Peyer's patch (tissue), 4 donors: ENCODE measurements around the gene OXLD1. TPM values are rescaled to one million over a fixed set of nuclear protein-coding genes. Genes with fewer than 3 reads are reported as not detected.

Experiments used
- DNase-seq, 3 donors: peaks; one replicate each; pipeline ENCODE4 v3.0.0-alpha.2; 2017 to 2019
- H3K27ac ChIP-seq, 4 donors: fragments of 200-600 bp; sonication (generic); one replicate each; pipeline ENCODE4 v1.5.1; 2016 to 2019
- H3K27me3 ChIP-seq, 2 donors: fragments of 200-600 bp; sonication (generic); one replicate each; pipeline ENCODE4 v1.5.1; 2019
- H3K36me3 ChIP-seq, 3 donors: fragments of 200-600 bp; sonication (generic); one replicate each; pipeline ENCODE4 v1.5.1; 2016 to 2019
- H3K4me1 ChIP-seq, 4 donors: fragments of 200-600 bp; sonication (generic); one replicate each; pipeline ENCODE4 v1.5.1; 2016 to 2019
- H3K4me3 ChIP-seq, 4 donors: fragments of 200-600 bp; sonication (generic); 1 replicate in 3 of 4; 2 replicates in 1 of 4; pipeline ENCODE4 v1.5.1; 2016 to 2019; ENCODE audit warnings: mild to moderate bottlenecking in 1 of 4
- H3K9me3 ChIP-seq, 4 donors: fragments of 200-600 bp; sonication (generic); one replicate each; pipeline ENCODE4 v1.5.1; 2016 to 2019; ENCODE audit warnings: mild to moderate bottlenecking in 1 of 4
- POLR2A ChIP-seq, 2 donors: fragments of 450-650 bp; IDR thresholded peaks; one replicate each; pipeline ENCODE4 v1.5.1; 2017; ENCODE audit warnings: antibody characterized with exemption in 2 of 2, mild to moderate bottlenecking in 2 of 2, moderate library complexity in 2 of 2
- total RNA-seq, 4 donors: library from RNA; depleted of rRNA; stranded (reverse); fragments of >200 nt; gene quantifications; one replicate each; pipeline ENCODE4 v1.1.0, GENCODE V29; 2016
- TF ChIP-seq, protein P1 (sequence below), 6 experiments: fragments of 450-650 bp in 4 of 6; fragments of 200-600 bp in 2 of 6; sonication (generic) in 1 of 6; IDR thresholded peaks; one replicate each; pipeline ENCODE4 v1.5.1; 2017 to 2019; ENCODE audit warnings: antibody characterized with exemption in 6 of 6, mild to moderate bottlenecking in 3 of 6, moderate library complexity in 1 of 6

The OXLD1 gene
- total RNA-seq, 4 donors from 2014 or later, result 1.7 to 55.4 (median 41.9) TPM

DNA sequence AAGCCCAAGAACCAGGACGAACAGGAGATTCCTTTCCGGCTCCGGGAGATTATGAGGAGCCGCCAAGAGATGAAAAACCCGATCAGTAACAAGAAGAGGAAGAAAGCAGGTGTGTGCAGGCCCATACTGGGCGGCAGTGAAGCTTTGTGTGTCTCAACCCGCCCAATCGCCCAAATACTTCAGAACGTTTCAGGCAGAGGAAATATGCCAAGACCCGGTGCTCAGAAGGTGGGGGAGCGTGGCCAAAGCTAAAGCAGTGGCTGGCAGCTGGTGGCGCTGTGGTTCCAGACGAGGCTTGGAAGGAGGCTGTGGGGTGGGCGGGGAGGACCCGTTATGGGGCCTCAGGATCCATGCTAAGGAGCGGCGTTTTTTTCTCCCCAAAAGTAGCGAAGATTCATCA is 1.3 kb upstream of the OXLD1 start:
- Histone ChIP-seq H3K27me3 (no peaks in the 10 kb centered on the region), H3K4me1 (peaks cover 0 to 22% (median 10%) of the 10 kb centered on the region in 4 donors), H3K36me3 (peaks cover 0 to 43% (median 0%) of the 10 kb centered on the region in 3 donors), H3K9me3 (no peaks in the 10 kb centered on the region), H3K4me3 (peak overlapping the region in 1 of 4 donors; percentile 89), H3K27ac (no peak overlapping the region)
- TF ChIP-seq, protein P1, sequence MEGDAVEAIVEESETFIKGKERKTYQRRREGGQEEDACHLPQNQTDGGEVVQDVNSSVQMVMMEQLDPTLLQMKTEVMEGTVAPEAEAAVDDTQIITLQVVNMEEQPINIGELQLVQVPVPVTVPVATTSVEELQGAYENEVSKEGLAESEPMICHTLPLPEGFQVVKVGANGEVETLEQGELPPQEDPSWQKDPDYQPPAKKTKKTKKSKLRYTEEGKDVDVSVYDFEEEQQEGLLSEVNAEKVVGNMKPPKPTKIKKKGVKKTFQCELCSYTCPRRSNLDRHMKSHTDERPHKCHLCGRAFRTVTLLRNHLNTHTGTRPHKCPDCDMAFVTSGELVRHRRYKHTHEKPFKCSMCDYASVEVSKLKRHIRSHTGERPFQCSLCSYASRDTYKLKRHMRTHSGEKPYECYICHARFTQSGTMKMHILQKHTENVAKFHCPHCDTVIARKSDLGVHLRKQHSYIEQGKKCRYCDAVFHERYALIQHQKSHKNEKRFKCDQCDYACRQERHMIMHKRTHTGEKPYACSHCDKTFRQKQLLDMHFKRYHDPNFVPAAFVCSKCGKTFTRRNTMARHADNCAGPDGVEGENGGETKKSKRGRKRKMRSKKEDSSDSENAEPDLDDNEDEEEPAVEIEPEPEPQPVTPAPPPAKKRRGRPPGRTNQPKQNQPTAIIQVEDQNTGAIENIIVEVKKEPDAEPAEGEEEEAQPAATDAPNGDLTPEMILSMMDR (IDR thresholded peaks at IDR 0.05), result no peak
- no peak for TF ChIP-seq POLR2A (IDR thresholded peaks at IDR 0.05)
- no peak for DNase-seq

- peaks cover 0 to 26% (median 0%) of the 10 kb centered on the region in 3 donors for H3K36me3 ChIP-seq
- TF ChIP-seq, protein P1 (IDR thresholded peaks at IDR 0.05), result no peak
- H3K27ac ChIP-seq, result peak overlapping the region; percentile 87 to 96 (median 88)
- H3K9me3 ChIP-seq, result no peaks in the 10 kb centered on the region
- no peaks in the 10 kb centered on the region for H3K27me3 ChIP-seq
- H3K4me1 ChIP-seq, result peaks cover 0 to 22% (median 10%) of the 10 kb centered on the region in 4 donors
- peak in 1 of 3 donors; percentile 54 for DNase-seq
- H3K4me3 ChIP-seq, result peak overlapping the region; percentile 79 to 99 (median 90)
These were observed 388 bp downstream of the OXLD1 start for GRCh38 chr17:81666092-81666341.

GRCh38 chr17:81665205-81666091 is 957 bp downstream of the OXLD1 start:
- H3K9me3 ChIP-seq, result no peaks in the 10 kb centered on the region
- peak overlapping the region; percentile 79 to 99 (median 90) for H3K4me3 ChIP-seq
- peaks cover 0 to 22% (median 10%) of the 10 kb centered on the region in 4 donors for H3K4me1 ChIP-seq
- DNase-seq, result peak in 1 of 3 donors; percentile 40
- TF ChIP-seq POLR2A (IDR thresholded peaks at IDR 0.05), result no peak
- TF ChIP-seq, protein P1 (IDR thresholded peaks at IDR 0.05), result no peak
- H3K27me3 ChIP-seq, result no peaks in the 10 kb centered on the region
- H3K27ac ChIP-seq, result peak overlapping the region; percentile 87 to 96 (median 88)
- H3K36me3 ChIP-seq, result peaks cover 0 to 20% (median 0%) of the 10 kb centered on the region in 3 donors

DNA sequence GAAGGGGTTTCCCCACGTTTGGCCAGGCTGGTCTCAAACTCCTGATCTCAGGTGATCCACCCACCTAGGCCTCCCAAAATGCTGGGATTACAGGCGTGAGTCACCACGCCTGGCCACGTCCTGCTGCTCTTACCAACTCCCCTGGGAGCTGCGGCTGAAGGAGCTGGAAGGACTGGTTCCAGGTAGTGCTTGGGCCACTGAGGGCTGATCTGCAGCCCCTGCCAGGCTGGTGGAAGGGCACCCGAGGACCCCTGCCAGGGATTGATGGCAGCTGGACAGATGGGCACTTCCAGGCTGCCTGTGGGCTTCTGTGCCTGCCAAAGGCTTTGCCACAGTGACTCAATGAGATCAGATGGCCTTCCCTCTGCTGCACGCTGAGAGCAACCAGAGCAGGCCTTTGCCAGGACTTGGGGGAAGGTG is 2.3 kb downstream of the OXLD1 start:
- no peaks in the 10 kb centered on the region for H3K9me3 ChIP-seq
- TF ChIP-seq POLR2A (IDR thresholded peaks at IDR 0.05), result no peak
- TF ChIP-seq, protein P1 (IDR thresholded peaks at IDR 0.05), result no peak
- H3K36me3 ChIP-seq, result peaks cover 0 to 6% (median 0%) of the 10 kb centered on the region in 3 donors
- no peak overlapping the region for H3K4me3 ChIP-seq
- DNase-seq, result no peak
- no peaks in the 10 kb centered on the region for H3K27me3 ChIP-seq
- peaks cover 0 to 22% (median 10%) of the 10 kb centered on the region in 4 donors for H3K4me1 ChIP-seq
- H3K27ac ChIP-seq, result no peak overlapping the region

- no peak overlapping the region for H3K4me3 ChIP-seq
- no peak for DNase-seq
- H3K9me3 ChIP-seq, result no peaks in the 10 kb centered on the region
- TF ChIP-seq POLR2A (IDR thresholded peaks at IDR 0.05), result no peak
- TF ChIP-seq, protein P1 (IDR thresholded peaks at IDR 0.05), result no peak
- H3K36me3 ChIP-seq, result peaks cover 0 to 5% (median 0%) of the 10 kb centered on the region in 3 donors
- no peak overlapping the region for H3K27ac ChIP-seq
- no peaks in the 10 kb centered on the region for H3K27me3 ChIP-seq
- peaks cover 0 to 11% (median 8%) of the 10 kb centered on the region in 4 donors for H3K4me1 ChIP-seq
These were observed 4.4 kb downstream of the OXLD1 start for GRCh38 chr17:81662002-81662401.
